HG02840 (cell line): ENCODE results near the gene TARBP1.
"Not testable (repeated sequence)": the region's sequence is repeated elsewhere in the genome, so short reads cannot be mapped to it uniquely, and the experiment has no call there.

Experiments used
- ATAC-seq: cut with Tn5 transposase; IDR thresholded peaks from one replicate; pipeline ENCODE4 v1.9.1; 2021; ENCODE audit warnings: mild to moderate bottlenecking, moderate library complexity, moderate number of reproducible peaks; ENCODE audit not compliant: unreplicated experiment, low FRiP score

Gene TARBP1

DNA sequence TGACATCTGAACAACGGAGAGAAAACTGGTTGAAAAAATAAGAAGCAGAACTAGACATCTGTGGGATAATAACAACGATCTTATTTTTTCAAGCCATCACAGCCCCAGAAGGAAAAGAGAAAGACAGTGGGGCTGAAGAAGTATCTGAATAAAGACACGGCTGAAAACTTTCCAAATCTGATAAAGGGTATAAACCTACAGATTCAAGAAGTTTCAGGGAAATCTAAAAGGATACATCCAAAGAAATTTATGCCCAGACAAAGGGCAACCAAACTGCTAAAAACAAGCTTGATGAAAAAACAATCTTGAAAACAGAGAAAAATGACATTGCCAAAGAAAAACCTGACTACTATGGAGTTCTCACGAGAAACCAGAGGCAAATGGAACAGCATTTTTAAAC is 40.4 kb downstream of the TARBP1 start:
- ATAC-seq = no peak

DNA sequence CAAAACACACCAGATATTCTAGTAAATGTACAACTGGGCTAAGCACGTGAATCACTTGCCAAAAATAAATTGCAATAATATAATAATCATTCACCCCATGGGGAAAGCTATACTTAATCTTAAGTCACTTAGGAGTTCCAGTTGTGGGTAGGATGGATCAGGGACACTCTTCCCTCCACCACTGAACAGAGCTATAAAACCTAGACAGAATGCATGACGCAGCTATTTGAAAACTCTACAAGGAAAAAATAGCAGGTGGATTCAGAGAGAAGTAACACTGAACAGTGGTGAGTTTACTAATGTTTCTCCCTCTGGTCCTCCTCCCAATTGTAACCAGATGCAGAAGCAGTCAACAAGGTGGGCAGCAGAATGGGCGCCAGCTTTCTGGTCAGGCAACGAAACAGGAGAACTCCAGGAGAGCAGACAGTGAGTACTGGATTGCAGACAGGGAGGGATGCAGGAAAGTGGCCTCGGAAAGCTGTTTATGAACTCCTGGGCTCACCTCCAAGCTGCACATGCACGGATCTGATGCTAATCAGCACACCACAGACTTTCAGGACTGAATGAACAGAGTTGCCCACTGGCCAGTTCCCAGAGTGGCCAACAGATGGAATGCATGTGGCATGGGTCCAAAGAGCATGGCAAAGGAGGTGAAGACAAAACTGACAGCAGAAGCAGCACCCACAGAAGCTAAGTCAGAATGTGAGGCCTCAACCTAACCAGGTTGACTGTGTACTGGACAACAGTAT is 41.4 kb downstream of the TARBP1 start:
- no peak for ATAC-seq

DNA sequence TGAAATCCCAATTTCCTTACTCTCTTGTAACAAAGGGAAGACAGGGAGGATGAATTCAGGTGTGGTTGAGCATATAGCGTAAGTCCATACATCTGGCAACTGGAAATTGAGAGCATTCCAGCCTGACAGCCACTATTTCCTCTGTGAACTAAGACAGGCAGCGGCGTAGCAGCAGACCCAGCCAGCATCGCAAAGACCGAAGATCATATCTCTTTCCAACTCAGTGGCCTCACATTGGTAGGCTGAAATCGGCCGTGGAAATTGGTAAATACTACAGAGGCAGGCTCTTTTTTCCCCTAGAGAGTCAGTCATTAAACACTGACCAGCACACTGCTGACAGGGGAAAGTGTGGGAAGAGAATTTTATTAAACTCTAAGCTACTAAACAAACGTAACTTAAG is 43.4 kb downstream of the TARBP1 start:
- no peak for ATAC-seq

DNA sequence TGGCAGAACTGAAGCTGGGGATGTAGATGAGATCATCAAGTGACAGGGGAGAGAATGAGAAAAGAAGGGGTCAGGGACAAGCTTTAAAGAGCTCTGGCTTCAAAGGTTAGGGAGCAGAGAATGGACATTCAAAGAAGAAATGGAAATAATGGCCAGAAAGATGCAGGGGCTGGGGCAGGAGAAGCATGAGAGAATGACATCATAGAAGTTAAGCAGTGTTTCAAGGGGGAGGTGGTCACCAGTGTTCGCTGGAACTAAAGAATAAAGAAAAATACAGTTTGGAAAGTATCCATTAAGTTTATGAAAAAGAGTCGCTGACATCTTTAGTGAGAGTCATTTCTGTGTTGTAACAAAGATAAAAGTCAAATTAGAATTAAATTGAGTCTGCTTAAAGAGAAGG is 44.3 kb downstream of the TARBP1 start:
- ATAC-seq = no peak

GRCh38 chr1:234433563-234434285 is 45.3 kb downstream of the TARBP1 start:
- no peak for ATAC-seq

DNA sequence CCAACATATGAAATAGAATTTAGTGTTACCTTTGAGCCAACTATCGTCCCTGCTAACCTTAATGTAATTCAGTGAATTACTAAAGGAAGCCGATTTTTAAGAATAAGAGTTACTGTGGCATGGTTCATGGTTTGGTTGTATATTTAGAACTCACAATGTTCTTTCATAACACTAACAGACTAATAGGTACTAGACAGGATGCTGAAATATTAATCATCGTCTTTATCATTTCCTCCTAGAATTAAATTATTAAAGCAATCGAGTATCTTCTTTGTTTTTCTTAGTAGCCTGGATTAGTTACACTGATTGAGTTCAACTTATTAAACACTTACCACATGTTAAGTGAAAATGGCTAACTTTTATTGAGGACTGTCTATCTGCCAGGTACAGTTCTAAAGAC is 47.7 kb downstream of the TARBP1 start:
- no peak for ATAC-seq

- no peak for ATAC-seq
Observed at GRCh38 chr1:234430691-234431090, 48.3 kb downstream of the TARBP1 start.

DNA sequence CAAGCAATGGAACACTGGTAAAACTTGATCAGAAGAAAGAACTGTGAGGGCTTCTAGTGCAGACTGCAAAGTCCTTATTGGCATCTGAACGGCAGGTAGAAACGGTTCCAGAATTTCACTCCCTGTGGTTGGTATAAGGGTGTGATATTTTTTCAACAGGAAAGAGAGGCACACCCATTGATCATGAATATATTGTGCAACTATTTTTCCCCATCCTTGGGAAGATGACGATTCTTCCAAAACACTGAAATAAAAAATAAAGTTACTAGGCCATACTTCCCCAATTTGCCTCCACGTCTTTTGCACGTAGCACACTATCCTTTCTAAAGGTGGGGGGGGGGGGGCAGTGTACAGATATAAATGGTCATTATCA is 49.6 kb downstream of the TARBP1 start:
- ATAC-seq = no peak

DNA sequence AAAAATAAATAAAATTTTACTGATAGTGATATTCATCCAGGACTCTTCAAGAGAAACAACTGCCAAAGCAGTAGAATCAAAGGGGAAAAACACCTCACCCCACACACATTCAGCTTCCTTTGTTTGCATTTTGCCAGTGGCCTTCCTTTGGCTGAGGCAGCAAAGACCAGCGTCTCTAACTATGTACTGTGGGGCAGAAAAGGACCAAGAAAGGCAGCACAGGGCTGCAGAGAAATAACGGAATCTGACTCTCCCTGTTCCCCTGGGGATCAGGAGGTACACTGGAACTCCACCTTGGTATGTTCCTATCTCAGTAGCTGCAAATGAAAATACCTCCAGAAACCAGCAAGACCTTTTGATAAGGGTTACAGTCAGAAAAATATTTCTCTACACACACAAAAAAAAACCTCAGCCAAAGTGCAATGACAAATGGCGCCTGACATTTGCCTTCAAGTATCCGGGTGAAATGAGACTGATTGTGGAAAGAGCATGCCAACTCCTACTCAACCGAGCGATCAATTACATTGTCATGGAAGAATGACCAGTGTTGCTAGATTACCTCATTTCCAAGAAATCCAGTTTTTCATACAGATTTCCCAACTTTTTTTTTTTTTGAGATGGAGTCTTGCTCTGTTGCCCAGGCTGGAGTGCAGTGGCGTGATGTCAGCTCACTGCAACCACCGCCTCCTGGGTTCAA is 50.9 kb downstream of the TARBP1 start:
- no peak for ATAC-seq

DNA sequence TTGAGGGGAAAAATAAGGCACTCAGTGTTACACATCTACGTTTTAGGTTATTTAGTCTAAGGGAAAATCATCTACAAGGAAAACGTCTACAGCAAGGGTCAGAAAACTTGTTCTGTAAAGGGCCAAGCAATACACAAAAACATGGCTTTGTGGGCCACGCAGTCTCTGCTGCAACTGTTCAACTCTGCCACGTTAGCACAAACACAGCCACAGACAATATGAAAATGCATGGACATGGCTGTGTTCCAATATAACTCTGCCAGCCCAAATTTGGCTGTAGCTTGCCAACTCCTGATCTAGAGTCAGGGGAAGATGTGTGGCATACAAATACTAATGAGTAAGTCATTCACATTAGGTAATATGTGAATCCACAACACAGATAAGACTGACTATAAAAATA is 65.0 kb downstream of the TARBP1 start:
- ATAC-seq = no peak

GRCh38 chr1:234413485-234413884 is 65.5 kb downstream of the TARBP1 start:
- no peak for ATAC-seq

DNA sequence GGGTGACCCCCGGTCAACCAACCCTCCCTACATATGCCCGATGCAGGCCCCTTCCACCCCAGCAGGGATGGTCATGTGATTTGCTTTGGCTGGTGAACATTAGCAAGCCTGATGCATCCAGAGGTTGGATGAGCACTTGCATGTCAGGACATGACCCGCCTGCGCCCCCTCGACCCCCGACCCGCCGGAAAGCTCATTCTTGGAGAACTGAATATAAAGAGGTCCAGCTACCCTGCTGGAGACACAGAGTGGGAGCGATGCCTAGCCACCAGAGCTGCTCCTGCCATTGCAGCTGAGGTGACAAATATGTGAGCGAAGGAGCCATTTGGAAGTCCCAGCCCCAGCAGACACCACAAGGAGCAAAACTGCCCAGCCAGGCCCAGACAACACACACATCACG is 66.1 kb downstream of the TARBP1 start:
- ATAC-seq = no peak

DNA sequence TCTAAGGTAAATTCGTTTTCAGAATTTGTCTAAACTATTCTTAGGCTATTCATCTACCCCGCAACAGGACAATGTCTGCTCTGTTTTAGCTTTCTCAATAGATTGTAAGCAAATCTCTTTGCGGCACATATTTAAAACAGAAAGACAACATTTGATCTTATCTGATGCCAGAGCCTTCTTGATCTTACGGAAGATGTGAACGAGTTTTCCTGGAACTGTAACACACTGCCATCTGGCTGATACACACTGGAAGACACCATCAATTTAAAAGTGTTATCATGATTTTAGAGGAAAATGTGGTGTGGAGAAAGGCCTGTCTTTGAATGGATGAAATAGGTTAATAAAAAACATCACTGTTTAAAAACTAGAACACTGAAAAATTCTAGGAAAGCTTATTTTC is 69.7 kb downstream of the TARBP1 start:
- ATAC-seq = no peak

GRCh38 chr1:234408757-234409156 is 70.2 kb downstream of the TARBP1 start:
- ATAC-seq = no peak

- no peak for ATAC-seq
Observed at GRCh38 chr1:234406871-234407270, 72.1 kb downstream of the TARBP1 start.

GRCh38 chr1:234405676-234406075 is 73.3 kb downstream of the TARBP1 start:
- no peak for ATAC-seq

DNA sequence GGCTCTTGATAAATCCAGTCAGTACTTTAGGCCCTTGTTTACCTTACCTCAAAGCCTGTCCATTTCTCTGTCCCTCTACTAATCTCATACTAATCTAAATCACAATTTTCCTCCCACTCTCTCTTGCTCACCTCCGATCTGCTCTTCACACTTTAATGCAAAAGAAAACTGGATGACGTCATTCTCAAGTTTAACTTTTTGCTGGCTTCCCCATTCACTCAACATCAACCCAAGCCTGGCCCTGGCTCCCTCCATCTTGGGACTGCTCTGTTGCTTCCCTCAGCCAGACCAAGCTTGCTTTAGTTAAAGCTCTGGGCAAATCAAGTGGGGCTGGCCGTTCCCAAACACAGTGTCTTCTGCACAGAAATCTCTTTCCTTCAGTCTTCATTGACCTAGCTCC is 76.0 kb downstream of the TARBP1 start:
- ATAC-seq = no peak

DNA sequence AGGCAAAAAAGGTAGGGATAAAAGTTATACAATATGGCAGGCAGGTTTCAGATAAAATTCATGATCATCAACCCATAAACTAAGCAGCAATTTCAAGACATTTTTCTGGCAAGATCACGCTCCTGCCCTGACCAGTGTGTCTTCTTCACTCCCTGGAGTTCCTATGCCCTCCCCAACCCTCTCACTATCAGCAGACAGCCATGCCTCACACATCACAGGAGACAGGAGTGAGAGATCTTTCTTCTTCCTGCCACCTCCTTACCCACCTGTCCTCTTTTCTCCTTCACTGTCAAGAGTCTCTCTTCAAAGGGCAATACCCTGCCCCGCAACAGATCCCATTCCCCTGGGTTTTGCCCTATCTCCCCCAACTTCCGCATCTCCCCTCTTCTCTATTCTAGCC is 77.3 kb downstream of the TARBP1 start:
- ATAC-seq = no peak

DNA sequence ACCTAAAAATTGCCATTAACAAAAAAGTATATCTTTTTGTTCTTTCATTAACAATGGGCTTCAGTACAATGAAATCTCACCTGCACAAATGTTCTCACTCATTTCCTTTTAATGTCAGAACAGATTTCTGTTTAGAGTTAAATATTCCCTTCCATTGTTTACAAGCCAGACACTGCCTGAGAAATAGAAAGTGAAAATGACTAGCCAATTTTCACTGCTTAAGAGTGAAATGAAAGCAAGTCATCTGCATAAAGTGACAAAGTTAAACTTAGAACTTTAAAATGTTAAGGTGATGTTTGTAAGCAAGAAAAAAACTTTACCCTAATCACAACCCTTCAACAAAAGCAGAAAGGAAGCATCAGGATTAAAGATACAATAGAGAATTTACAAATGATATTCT is 78.2 kb downstream of the TARBP1 start:
- no peak for ATAC-seq

DNA sequence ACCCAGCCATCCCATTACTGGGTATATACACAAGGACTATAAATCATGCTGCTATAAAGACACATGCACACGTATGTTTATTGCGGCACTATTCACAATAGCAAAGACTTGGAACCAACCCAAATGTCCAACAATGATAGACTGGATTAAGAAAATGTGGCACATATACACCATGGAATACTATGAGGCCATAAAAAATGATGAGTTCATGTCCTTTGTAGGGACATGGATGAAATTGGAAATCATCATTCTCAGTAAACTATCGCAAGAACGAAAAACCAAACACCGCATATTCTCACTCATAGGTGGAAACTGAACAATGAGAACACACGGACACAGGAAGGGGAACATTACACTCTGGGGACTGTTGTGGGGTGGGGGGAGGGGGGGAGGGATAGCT is 79.5 kb downstream of the TARBP1 start:
- not testable (repeated sequence) for ATAC-seq

DNA sequence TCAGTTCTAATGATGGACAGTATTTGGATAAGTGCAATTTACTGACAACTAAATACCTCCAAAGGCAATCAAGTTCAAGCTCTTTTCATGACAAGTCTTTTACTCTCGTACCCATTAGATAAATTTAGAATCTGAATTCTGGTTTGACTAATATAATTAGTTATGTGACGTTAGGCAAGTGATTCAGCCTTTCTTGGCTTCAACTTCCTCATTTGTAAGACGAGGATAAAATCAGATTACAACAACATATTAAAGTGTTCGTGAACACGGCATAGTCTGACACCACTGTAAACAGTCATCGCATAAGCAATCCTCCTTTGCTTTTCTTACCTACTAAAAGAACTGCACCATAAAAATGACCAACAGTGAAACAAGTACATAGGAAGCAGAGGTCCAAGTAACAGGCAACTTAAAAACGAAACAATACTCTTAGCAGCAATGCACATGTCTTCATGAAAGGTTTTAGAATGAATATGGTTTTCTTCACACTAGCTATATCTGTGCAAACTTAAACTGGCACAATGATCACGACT is 80.1 kb downstream of the TARBP1 start:
- no peak for ATAC-seq
